IMR-90 (cell line): ENCODE results near the gene C13orf46. TPM values are rescaled to one million over a fixed set of nuclear protein-coding genes. Genes with fewer than 3 reads are reported as not detected.

Experiments
- ATAC-seq: fragments of 200-7000 bp; cut with Tn5 transposase; 2 replicates; pipeline ENCODE4 v1.9.1; 2020; ENCODE audit warnings: low read depth, mild to moderate bottlenecking, moderate library complexity
- BruUV-seq: library from RNA; stranded (reverse); fragments of 400-500 nt; replicated peaks from 2 replicates; lab custom pipeline; 2021; lab: Mats Ljungman, UMichigan
- CTCF ChIA-PET: fragments of 300-600 bp; formaldehyde crosslinking; extraction: SDS; loops from one replicate; lab custom pipeline; 2021; ENCODE audit warnings: antibody characterized with exemption; lab: Yijun Ruan, JAX
- POLR2A ChIA-PET: fragments of 300-600 bp; sonication (Branson Sonifier 250); formaldehyde crosslinking; loops from one replicate; lab custom pipeline; 2022; ENCODE audit warnings: antibody characterized with exemption; ENCODE audit not compliant: unreplicated experiment; lab: Charles Lee
- DNase-seq: peaks from one replicate; pipeline ENCODE4 v3.0.0; 2013
- H2AFZ ChIP-seq: replicated peaks from 2 replicates; pipeline ENCODE3; 2013; ENCODE audit warnings: low read length, mild to moderate bottlenecking; ENCODE audit not compliant: poor library complexity
- H2AK5ac ChIP-seq: 2 replicates; pipeline ENCODE4 v1.6.1; 2013; ENCODE audit warnings: low read depth, low read length, inconsistent platforms
- H2AK9ac ChIP-seq: replicated peaks from 2 replicates; pipeline ENCODE3; 2013; ENCODE audit warnings: mild to moderate bottlenecking, low read depth, low read length, moderate library complexity; ENCODE audit not compliant: poor library complexity
- H2BK120ac ChIP-seq: 2 replicates; pipeline ENCODE4 v1.6.1; 2013; ENCODE audit warnings: low read depth, low read length, inconsistent platforms
- H2BK15ac ChIP-seq: 3 replicates; pipeline ENCODE4 v1.6.1; 2013; ENCODE audit warnings: low read depth, low read length, inconsistent platforms
- H2BK20ac ChIP-seq: 2 replicates; pipeline ENCODE4 v1.6.1; 2013; ENCODE audit warnings: low read depth, mild to moderate bottlenecking, inconsistent platforms, low read length, moderate library complexity
- H2BK5ac ChIP-seq: 2 replicates; pipeline ENCODE4 v1.6.1; 2013; ENCODE audit warnings: mild to moderate bottlenecking, low read depth, low read length, inconsistent platforms; ENCODE audit not compliant: poor library complexity, severe bottlenecking
- H3K14ac ChIP-seq: replicated peaks from 2 replicates; pipeline ENCODE4 v1.6.1; 2013; ENCODE audit warnings: low read depth, low read length, inconsistent platforms
- H3K18ac ChIP-seq: 2 replicates; pipeline ENCODE4 v1.6.1; 2013; ENCODE audit warnings: low read depth, low read length, control low read depth
- H3K23ac ChIP-seq: 2 replicates; pipeline ENCODE4 v1.6.1; 2013; ENCODE audit warnings: low read depth, low read length, inconsistent platforms
- H3K27ac ChIP-seq: 2 replicates; pipeline ENCODE4 v1.5.1; 2013; ENCODE audit warnings: mild to moderate bottlenecking, control low read depth, low read length; ENCODE audit not compliant: insufficient read depth
- H3K27me3 ChIP-seq: 2 replicates; pipeline ENCODE4 v1.6.1; 2013; ENCODE audit warnings: low read length; ENCODE audit not compliant: control insufficient read depth, insufficient read depth
- H3K36me3 ChIP-seq: 2 replicates; pipeline ENCODE4 v1.6.1; 2013; ENCODE audit warnings: low read length, mixed read lengths; ENCODE audit not compliant: control insufficient read depth, insufficient read depth
- H3K4ac ChIP-seq: 2 replicates; pipeline ENCODE4 v1.6.1; 2013; ENCODE audit warnings: low read depth, low read length, inconsistent platforms
- H3K4me1 ChIP-seq: 2 replicates; pipeline ENCODE4 v1.6.1; 2013; ENCODE audit warnings: low read length, mixed read lengths; ENCODE audit not compliant: control insufficient read depth, insufficient read depth
- H3K4me2 ChIP-seq: 2 replicates; pipeline ENCODE4 v1.6.1; 2013; ENCODE audit warnings: low read depth, mild to moderate bottlenecking, control low read depth, low read length, moderate library complexity
- H3K4me3 ChIP-seq: 2 replicates; pipeline ENCODE4 v1.5.1; 2013; ENCODE audit warnings: low read depth, mild to moderate bottlenecking, control low read depth, low read length, moderate library complexity; ENCODE audit not compliant: insufficient read depth
- H3K56ac ChIP-seq: 2 replicates; pipeline ENCODE4 v1.6.1; 2013; ENCODE audit warnings: low read length, inconsistent platforms; ENCODE audit not compliant: insufficient read depth; ENCODE audit errors: extremely low read depth
- H3K79me1 ChIP-seq, 2 experiments: 2 replicates each; pipeline ENCODE4 v1.6.1; 2013; ENCODE audit warnings: low read length in 2 of 2, inconsistent platforms in 1 of 2, low read depth in 1 of 2
- H3K9ac ChIP-seq: 2 replicates; pipeline ENCODE4 v1.6.1; 2013; ENCODE audit warnings: low read depth, low read length, control low read depth
- H3K9me1 ChIP-seq: 2 replicates; pipeline ENCODE4 v1.6.1; 2013; ENCODE audit warnings: low read length, inconsistent platforms; ENCODE audit not compliant: insufficient read depth
- H3K9me3 ChIP-seq: 2 replicates; pipeline ENCODE4 v1.6.1; 2013; ENCODE audit warnings: low read length; ENCODE audit not compliant: control insufficient read depth, insufficient read depth
- H4K20me1 ChIP-seq: 2 replicates; pipeline ENCODE4 v1.6.1; 2013; ENCODE audit warnings: low read length, inconsistent platforms; ENCODE audit not compliant: insufficient read depth
- H4K5ac ChIP-seq: 2 replicates; pipeline ENCODE4 v1.6.1; 2013; ENCODE audit warnings: mild to moderate bottlenecking, low read depth, low read length, control low read depth
- H4K8ac ChIP-seq, 2 experiments: 2 replicates each; pipeline ENCODE4 v1.6.1; 2013; ENCODE audit warnings: low read depth in 2 of 2, low read length in 2 of 2, control low read depth in 1 of 2, inconsistent platforms in 1 of 2
- H4K91ac ChIP-seq: 2 replicates; pipeline ENCODE4 v1.6.1; 2013; ENCODE audit warnings: low read depth, low read length, inconsistent platforms; ENCODE audit not compliant: insufficient read depth
- BHLHE40 ChIP-seq: fragments of 150-350 bp; IDR thresholded peaks from 2 replicates; pipeline ENCODE4 v1.6.1; 2016; ENCODE audit warnings: mild to moderate bottlenecking, low read depth, low read length
- CEBPB ChIP-seq: IDR thresholded peaks from 2 replicates; pipeline ENCODE4 v1.6.1; 2012; ENCODE audit warnings: low read depth, low read length, improper control_type of control experiment
- CHD1 ChIP-seq: IDR thresholded peaks from 2 replicates; pipeline ENCODE4 v1.6.1; 2012; ENCODE audit warnings: low read depth, low read length, improper control_type of control experiment
- CTCF ChIP-seq: conservative IDR thresholded peaks from 2 replicates; pipeline ENCODE4 v1.5.1; 2012; ENCODE audit warnings: mild to moderate bottlenecking, low read depth, low read length, improper control_type of control experiment
- FOS ChIP-seq: fragments of 150-350 bp; IDR thresholded peaks from 2 replicates; pipeline ENCODE4 v1.6.1; 2016; ENCODE audit warnings: low read depth, low read length
- MAFK ChIP-seq: IDR thresholded peaks from 2 replicates; pipeline ENCODE4 v1.6.1; 2012; ENCODE audit warnings: low read depth, low read length, improper control_type of control experiment
- MAZ ChIP-seq: IDR thresholded peaks from 2 replicates; pipeline ENCODE4 v1.6.1; 2012; ENCODE audit warnings: low read depth, mild to moderate bottlenecking, low read length, improper control_type of control experiment, moderate library complexity, borderline replicate concordance
- MXI1 ChIP-seq: IDR thresholded peaks from 2 replicates; pipeline ENCODE4 v1.6.1; 2012; ENCODE audit warnings: low read depth, mild to moderate bottlenecking, low read length, moderate library complexity, borderline replicate concordance
- NFE2L2 ChIP-seq: fragments of 150-350 bp; IDR thresholded peaks from 2 replicates; pipeline ENCODE4 v1.6.1; 2016; ENCODE audit warnings: low read depth, mild to moderate bottlenecking, low read length
- POLR2A ChIP-seq: IDR thresholded peaks from 2 replicates; pipeline ENCODE4 v1.6.1; 2012; ENCODE audit warnings: mild to moderate bottlenecking, low read depth, low read length
- RAD21 ChIP-seq: IDR thresholded peaks from 2 replicates; pipeline ENCODE4 v1.6.1; 2012; ENCODE audit warnings: low read length, improper control_type of control experiment
- RCOR1 ChIP-seq: IDR thresholded peaks from 2 replicates; pipeline ENCODE4 v1.6.1; 2012; ENCODE audit warnings: mild to moderate bottlenecking, low read length, improper control_type of control experiment; ENCODE audit not compliant: insufficient replicate concordance
- RFX5 ChIP-seq: IDR thresholded peaks from 2 replicates; pipeline ENCODE4 v1.8.0; 2012; ENCODE audit warnings: low read depth, mild to moderate bottlenecking, low read length, moderate library complexity
- SMC3 ChIP-seq: fragments of 150-350 bp; IDR thresholded peaks from 2 replicates; pipeline ENCODE4 v1.6.1; 2016; ENCODE audit warnings: low read depth, mild to moderate bottlenecking, antibody characterized with exemption, low read length, moderate library complexity
- USF2 ChIP-seq: fragments of 150-350 bp; IDR thresholded peaks from 2 replicates; pipeline ENCODE4 v1.6.1; 2017; ENCODE audit warnings: mild to moderate bottlenecking, antibody characterized with exemption, low read length, low read depth
- WGBS, 2 experiments: methylation state at CpG; one replicate each; pipeline versions ENCODE4 v1.1.5 to v1.1.7; 2013; ENCODE audit warnings: missing lambda C conversion rate in 2 of 2; ENCODE audit not compliant: insufficient read length in 1 of 2; ENCODE audit errors: extremely low coverage in 2 of 2; 5-methylcytosine and 5-hydroxymethylcytosine counted together
- dilution Hi-C: fragments of 300-500 bp; cut with HindIII; formaldehyde crosslinking; loops from one replicate; pipeline ENCODE4 v1.14.3; 2018; ENCODE audit warnings: low sequenced_read_pairs; ENCODE audit not compliant: unreplicated experiment
- in situ Hi-C: fragments of 300-500 bp; cut with MboI; formaldehyde crosslinking; loops from 3 replicates; pipeline ENCODE4 v1.14.3; 2019; ENCODE audit warnings: low sequenced_read_pairs, inconsistent platforms, mixed read lengths
- intact Hi-C: fragments of 100-400 bp; cut with micrococcal nuclease; formaldehyde crosslinking; loops from 2 replicates; pipeline ENCODE4 v1.10.0; 2022
- polyA plus RNA-seq, 3 experiments: library from polyadenylated mRNA; depleted of rRNA; stranded (reverse); fragments of >200 nt; gene quantifications; 2 replicates each; pipeline ENCODE4 v1.2.3, GENCODE V29; 2012; ENCODE audit warnings: low replicate concordance in 1 of 3
- total RNA-seq: library from RNA; depleted of rRNA; stranded (reverse); fragments of >200 nt; gene quantifications from 2 replicates; pipeline ENCODE4 v1.2.3, GENCODE V29; 2012
- TF ChIP-seq, protein P1 (sequence below): fragments of 150-350 bp; IDR thresholded peaks from 2 replicates; pipeline ENCODE4 v1.6.1; 2016; ENCODE audit warnings: low read depth, mild to moderate bottlenecking, low read length, moderate library complexity, borderline replicate concordance

The C13orf46 gene
- total and polyA plus RNA-seq, 2 of the 4 experiments (the other 2 are of a cell fraction), result under 0.01 to 2.1 TPM

DNA sequence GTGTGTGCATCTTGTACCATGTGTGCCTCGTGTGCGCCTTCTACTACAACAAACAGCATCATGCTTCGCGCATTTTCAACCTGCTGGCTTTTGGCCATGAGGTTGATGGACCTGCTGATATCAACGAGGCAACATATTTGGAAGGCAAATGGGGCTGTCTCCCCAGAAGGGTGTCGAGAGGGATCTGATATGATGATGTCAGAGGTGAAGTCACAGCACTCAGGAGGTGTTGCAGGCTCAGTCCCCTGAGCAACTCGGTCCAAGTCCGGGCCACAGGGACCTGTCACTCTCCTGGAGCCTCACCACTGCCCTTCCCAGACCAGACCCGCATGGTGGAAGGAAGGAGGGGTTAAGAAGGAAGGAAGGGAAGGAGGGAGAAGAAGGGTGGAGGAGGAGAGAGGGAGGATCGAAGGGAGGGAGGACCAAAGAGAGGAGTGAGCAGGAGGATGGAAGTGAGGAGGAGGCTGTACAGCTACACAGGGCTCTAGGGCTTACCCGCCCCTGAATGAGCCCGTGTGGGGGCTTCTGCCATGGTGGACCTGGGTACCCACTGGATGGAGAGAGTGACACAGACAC, 6.7 kb upstream of the C13orf46 start:
- in situ Hi-C loops, result no loop called here
- BruUV-seq, result no TSS peak
- ChIA-PET POLR2A (no interaction called here), CTCF (no interaction called here)
- no peak overlapping the region for H2BK20ac ChIP-seq
- no peak overlapping the region for H3K9ac ChIP-seq
- H3K36me3 ChIP-seq, result peaks cover 60% of the 10 kb centered on the region
- H3K14ac ChIP-seq, result no peak overlapping the region
- no peak overlapping the region for H4K91ac ChIP-seq
- H3K27ac ChIP-seq, result no peak overlapping the region
- no peak overlapping the region for H3K4me3 ChIP-seq
- peaks cover 10% of the 10 kb centered on the region for H3K4me1 ChIP-seq
- WGBS, 2 experiments, result 95 to 100% methylated on average over 1 to 4 of the region's 12 CpGs
- H3K27me3 ChIP-seq, result no peaks in the 10 kb centered on the region
- no peak overlapping the region for H2BK5ac ChIP-seq
- H3K56ac ChIP-seq, result no peak overlapping the region
- H2AK9ac ChIP-seq, result peak overlapping the region; percentile 61
- peaks cover 17% of the 10 kb centered on the region for H4K20me1 ChIP-seq
- peaks cover 6 to 48% of the 10 kb centered on the region in 2 experiments; a peak in 3 of 4 replicates for H3K79me1 ChIP-seq
- no peak overlapping the region for H2BK15ac ChIP-seq
- dilution Hi-C loops, result no loop called here
- H3K4ac ChIP-seq, result no peak overlapping the region
- no peak overlapping the region for H3K18ac ChIP-seq
- no peak overlapping the region for H3K23ac ChIP-seq
- TF ChIP-seq USF2, result no peak
- TF ChIP-seq CHD1, result no peak
- TF ChIP-seq FOS, result no peak
- no peak for TF ChIP-seq NFE2L2
- TF ChIP-seq CTCF, result no peak
- no peak for TF ChIP-seq MAZ
- no peak for TF ChIP-seq RCOR1
- no peak for TF ChIP-seq MAFK
- no peak for TF ChIP-seq CEBPB
- no peak for TF ChIP-seq BHLHE40
- TF ChIP-seq RAD21, result no peak
- no peak for TF ChIP-seq SMC3
- no peak for TF ChIP-seq RFX5
- TF ChIP-seq MXI1, result no peak
- TF ChIP-seq POLR2A, result no peak
- TF ChIP-seq, protein P1, sequence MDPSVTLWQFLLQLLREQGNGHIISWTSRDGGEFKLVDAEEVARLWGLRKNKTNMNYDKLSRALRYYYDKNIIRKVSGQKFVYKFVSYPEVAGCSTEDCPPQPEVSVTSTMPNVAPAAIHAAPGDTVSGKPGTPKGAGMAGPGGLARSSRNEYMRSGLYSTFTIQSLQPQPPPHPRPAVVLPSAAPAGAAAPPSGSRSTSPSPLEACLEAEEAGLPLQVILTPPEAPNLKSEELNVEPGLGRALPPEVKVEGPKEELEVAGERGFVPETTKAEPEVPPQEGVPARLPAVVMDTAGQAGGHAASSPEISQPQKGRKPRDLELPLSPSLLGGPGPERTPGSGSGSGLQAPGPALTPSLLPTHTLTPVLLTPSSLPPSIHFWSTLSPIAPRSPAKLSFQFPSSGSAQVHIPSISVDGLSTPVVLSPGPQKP, result no peak
- H4K5ac ChIP-seq, result no peak overlapping the region
- ATAC-seq (no peak), DNase-seq (no peak)
- intact Hi-C loops, result no loop called here
- peaks cover 27% of the 10 kb centered on the region for H3K9me1 ChIP-seq
- no peak overlapping the region; the same call in 1 of the 2 replicates for H2AK5ac ChIP-seq
- H4K8ac ChIP-seq, result no peak overlapping the region
- peak overlapping the region; percentile 51 for H2AFZ ChIP-seq
- no peaks in the 10 kb centered on the region for H3K9me3 ChIP-seq
- no peak overlapping the region for H3K4me2 ChIP-seq
- H2BK120ac ChIP-seq, result no peak overlapping the region
